COLO668 (cell line): ENCODE data around the gene PLA2G2A.
"Not testable (repeated sequence)": the region's sequence is repeated elsewhere in the genome, so short reads cannot be mapped to it uniquely, and the experiment has no call there.

Experiments
- DNase-seq: peaks from one replicate; lab custom pipeline; 2025; ENCODE audit not compliant: unreplicated experiment; lab: John Stamatoyannopoulos, UW

Gene PLA2G2A, protein sequence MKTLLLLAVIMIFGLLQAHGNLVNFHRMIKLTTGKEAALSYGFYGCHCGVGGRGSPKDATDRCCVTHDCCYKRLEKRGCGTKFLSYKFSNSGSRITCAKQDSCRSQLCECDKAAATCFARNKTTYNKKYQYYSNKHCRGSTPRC

DNA sequence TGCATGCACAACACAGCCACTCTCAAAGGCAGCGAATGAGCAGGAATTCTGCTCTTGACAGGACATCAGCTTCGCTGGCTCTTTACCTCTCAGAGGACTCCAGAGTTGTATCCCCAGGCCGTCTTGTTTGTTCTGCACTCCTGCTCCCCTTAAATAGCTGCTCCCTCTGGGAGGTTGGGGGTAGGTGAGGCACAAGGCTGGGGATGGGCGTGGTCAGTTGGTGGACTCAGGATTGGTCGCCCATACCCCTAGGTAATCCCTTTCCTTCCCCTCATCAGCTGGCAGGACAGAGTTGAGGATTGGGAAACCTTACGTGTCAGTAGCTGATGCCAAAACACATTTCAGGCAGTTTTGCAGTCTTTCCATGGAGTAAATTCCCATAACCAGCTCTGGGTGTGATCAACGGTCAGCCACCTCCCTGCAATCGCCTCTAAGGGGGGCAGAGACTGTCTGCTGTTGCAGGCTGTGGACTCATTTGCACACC is at the start of gene PLA2G2A:
Gene PLA2G2A (minus strand): TSS at position 125 of the 484 bp plus-strand sequence. CDS start 845 bp downstream, outside the sequence.
- no peak for DNase-seq

GRCh38 chr1:20028726-20029125 is 49.3 kb upstream of the PLA2G2A start:
- no peak for DNase-seq

- DNase-seq, result no peak
Observed at GRCh38 chr1:20028125-20028524, 48.7 kb upstream of the PLA2G2A start.

DNA sequence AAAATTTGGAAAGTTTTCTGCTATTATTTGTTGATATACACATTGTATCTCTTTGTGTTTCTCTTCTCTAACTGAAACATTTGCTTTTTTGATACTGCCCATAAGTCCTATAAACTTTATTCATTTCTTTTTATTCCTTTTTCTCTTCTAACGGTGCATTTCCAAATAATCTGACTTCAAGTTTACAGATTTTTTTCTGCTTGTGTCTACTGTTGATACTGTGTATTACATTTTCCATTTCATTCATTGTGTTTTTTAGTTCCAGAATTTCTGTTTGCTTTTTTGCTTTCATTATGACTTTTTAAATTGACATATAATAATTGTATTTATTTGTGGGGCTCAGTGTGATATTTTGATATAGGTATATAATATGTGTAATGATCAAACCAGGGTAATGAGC is 38.3 kb upstream of the PLA2G2A start:
- no peak for DNase-seq

DNA sequence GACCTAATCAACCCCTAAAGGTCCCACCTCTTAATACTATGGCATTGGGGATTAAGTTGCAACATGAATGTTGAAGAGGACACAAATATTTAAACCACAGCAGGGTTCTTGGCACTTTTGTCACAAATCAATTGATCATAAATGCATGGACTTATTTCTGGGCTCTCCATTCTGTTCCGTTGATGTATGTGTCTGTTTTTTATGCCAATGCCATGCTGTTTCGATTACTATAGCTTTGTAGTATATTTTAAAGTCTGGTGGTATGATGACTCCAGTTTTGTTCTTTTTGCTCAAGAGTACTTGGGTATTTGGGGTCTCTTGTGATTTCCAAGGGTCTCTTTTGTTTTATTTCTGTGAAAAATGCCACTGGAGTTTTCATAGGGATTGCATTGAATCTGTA is 34.7 kb upstream of the PLA2G2A start:
- no peak for DNase-seq

DNA sequence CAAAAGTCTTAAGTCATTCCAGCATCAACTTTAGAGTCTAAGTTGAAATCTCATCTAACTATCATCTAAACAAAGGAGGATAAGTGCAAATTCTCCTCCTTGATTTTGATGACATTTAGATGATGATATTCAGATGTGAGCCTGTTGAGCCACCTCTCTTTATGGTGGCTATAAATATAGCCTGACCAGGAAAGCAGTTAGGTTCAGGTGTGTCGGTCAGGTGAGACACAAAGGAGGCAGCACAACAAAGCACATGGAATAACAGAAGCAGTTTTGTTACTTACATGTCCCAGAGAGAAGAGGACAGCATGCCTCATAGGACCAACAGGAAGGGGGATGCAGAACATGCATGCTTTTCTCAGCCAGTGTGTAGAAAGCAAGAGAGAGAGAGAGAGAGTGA is 30.6 kb upstream of the PLA2G2A start:
- no peak for DNase-seq

- DNase-seq, result no peak
Observed at GRCh38 chr1:20009212-20009611, 29.8 kb upstream of the PLA2G2A start.

- DNase-seq, result no peak
Observed at GRCh38 chr1:20008391-20008841, 29.0 kb upstream of the PLA2G2A start.

GRCh38 chr1:19998823-19999222 is 19.4 kb upstream of the PLA2G2A start:
- DNase-seq, result not testable (repeated sequence)

DNA sequence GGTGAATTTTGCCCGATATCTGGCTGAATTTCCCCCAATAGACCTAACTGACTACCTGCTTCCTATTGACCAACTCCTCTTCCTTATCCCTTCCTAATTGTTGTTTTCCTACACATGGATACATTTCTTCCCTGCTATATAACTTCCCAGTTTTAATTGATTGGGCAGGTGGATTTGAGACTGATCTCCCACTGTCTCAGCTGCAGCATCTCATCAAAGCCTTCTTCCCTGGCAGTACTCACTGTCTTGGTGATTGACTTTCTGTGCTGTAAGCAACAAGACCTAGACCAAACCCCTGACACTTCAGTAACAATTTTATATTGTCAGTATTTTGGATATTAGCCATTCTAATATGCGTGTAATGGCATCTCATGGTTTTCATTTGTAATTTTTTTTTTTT is 11.3 kb upstream of the PLA2G2A start:
- no peak for DNase-seq

DNA sequence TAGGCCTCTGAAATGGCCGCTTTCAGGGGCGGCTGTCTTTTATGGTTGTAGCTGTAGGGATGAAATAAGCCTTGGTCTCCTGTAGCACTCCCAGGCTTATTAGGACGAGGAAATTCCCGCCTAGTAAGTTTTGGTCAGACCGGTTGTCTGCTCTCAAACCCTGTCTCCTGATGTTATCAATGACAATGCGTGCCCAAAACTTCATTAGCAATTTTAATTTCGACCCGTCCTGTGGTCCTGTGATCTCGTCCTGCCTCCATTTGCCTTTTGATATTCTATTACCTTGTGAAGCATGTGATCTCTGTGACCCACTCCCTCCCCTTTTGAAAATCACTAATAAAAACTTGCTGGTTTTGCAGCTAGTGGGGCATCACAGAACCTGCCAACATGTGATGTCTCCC is 10.8 kb upstream of the PLA2G2A start:
- DNase-seq, result not testable (repeated sequence)

- DNase-seq, result no peak
Observed at GRCh38 chr1:19988267-19989006, 9.0 kb upstream of the PLA2G2A start.

GRCh38 chr1:19987719-19988118 is 8.3 kb upstream of the PLA2G2A start:
- DNase-seq, result no peak

- not testable (repeated sequence) for DNase-seq
Observed at GRCh38 chr1:19984409-19985016, 5.1 kb upstream of the PLA2G2A start.

DNA sequence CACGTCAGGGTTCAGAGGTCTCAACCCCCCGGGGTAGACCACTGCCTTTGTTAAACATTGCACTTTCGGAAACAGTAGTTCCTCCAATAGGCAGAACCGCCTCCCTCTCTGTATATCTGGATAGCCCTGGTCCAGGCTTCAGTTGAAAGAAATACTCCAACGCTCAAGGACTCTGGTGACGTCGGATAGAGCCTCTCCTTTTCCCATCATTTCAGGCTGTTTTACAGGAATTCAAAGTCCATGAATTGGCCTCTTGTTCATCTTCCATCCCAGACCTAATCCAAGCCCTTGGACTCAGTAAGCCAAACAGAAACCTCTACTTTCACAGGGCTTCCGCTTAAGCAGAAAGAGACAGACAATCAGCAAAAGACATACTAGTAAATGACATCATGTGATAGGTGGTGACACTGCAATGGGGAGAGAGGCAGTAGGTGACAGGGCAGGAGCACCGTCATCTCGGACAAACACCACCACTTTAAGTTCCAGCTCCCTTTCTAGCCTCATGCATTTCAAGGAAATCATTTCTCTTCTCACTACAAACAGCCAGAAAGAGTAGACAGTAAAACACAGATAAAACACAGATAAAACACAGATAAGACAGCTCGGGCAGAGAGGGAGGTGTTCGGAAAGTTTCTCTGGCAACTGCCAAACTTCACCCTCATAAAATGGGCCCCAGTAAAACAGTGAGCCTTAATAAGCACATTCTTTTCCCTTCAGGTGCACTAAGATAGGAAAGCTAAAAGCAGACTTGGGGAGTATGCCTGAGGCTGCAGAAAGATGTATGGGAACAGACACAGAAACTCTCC is 2.3 kb upstream of the PLA2G2A start:
- DNase-seq, result no peak

DNA sequence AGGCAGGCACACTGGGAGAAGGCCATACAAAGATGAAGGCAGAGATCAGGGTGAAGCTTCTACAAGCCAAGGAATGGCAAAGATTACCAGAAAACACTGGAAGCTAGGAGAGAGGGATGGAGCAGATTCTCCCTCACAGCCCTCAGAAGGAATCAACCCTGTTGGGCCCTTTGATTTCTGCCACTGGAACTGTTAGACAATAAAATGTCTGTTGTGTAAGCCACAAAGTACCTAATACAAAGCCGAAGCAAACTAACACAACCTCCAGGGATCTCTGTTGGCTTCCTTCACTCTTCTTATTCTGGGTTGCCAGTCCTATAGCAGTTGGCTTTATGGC is 1.7 kb upstream of the PLA2G2A start:
- no peak for DNase-seq

GRCh38 chr1:19980314-19980713 is 896 bp upstream of the PLA2G2A start:
- no peak for DNase-seq

DNA sequence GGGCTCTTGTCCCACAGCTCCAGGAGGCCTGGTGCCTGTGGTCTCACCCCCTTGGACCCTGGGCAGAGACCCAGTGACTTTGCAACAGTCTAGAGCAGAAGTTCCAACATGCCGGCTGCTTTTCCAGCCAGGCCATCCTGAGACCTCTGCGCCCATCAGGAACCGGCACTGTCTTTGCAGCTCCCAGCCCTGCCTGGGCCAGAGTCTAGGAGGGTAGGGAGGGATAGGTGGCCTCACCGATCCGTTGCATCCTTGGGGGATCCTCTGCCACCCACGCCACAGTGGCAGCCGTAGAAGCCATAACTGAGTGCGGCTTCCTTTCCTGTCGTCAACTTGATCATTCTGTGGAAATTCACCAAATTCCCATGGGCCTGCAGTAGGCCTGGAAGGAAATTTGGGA is 1.3 kb downstream of the PLA2G2A start:
- no peak for DNase-seq

DNA sequence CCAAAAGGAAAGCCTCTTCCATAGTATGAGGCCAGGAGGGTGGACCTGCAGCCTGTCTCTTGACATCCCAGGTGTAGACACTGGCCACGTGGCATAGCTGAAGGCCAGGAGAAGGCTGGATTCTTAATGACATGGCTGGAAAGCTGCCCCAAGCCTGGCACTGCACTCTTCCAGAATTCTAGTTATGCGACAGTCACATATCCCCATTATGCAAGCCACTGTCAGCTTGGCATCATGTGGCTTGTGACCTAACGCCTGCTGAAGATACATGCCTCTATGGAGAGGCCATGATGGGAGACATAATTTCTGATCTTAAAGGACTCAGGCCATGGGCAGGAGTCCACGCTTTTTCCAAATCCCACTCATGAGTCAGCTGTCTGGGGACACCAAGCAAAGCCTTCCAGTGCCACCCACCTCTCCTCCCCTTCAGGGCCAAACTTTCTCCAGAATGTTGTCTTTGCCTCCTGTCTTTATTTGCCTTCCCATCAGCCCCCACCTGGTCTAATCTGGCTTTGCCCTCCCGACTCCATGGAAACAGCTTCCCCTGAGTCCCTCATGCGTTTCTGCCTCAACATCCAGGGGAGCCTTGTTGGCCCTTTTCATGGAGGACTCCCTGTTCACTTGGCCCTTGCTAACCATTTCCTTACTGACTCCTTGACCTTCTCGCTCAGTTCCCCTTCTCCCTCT is 3.0 kb downstream of the PLA2G2A start:
- no peak for DNase-seq

GRCh38 chr1:19975423-19976193 is 3.8 kb downstream of the PLA2G2A start:
- no peak for DNase-seq
